ENCODE results near the gene HP1BP3.

The HP1BP3 gene

GRCh38 chr1:20710469-20711284 lies 76.4 kb downstream of the HP1BP3 start:
- no peak for DNase-seq

- no peak for DNase-seq
Observed at GRCh38 chr1:20709868-20710267, 77.2 kb downstream of the HP1BP3 start.

DNA sequence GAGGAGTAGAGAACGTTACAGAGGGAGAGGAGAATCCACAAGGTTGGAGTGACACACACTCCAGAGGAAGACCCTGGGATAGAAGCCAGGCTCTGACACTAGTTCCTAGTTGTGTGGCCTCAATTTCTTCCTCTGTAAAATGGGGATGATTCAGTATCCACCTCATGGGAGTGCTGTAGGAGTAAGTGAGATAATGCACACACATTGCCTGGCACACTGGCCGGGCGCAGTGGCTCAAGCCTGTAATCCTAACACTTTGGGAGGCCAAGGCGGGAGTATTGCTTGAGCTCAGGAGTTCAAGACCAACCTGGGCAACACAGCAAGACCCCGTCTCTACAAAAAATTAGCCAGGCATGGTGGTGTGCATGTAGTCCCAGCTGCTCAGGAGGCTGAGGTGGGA lies 78.2 kb downstream of the HP1BP3 start:
- no peak for DNase-seq

DNA sequence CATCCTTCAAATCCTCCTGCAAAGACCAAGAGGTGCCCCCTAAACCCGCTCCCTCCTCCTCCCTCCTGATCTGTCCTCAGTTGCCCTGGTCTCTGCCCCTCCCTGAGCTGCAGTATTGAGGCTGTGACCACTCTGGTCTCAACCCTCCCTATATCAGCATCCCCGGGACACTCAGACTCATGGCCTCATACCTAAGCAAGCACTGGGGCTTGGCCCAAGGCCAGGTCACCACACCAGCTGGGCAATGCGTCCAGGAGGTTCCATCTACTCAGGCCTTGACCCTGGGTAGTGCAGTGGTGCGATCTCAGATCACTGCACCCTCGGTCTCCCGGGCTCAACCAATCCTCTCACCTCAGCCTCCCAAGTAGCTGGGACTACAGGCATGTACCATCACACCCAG lies 79.0 kb downstream of the HP1BP3 start:
- DNase-seq, result no peak

- no peak for DNase-seq
Observed at GRCh38 chr1:20706841-20707240, 80.3 kb downstream of the HP1BP3 start.

DNA sequence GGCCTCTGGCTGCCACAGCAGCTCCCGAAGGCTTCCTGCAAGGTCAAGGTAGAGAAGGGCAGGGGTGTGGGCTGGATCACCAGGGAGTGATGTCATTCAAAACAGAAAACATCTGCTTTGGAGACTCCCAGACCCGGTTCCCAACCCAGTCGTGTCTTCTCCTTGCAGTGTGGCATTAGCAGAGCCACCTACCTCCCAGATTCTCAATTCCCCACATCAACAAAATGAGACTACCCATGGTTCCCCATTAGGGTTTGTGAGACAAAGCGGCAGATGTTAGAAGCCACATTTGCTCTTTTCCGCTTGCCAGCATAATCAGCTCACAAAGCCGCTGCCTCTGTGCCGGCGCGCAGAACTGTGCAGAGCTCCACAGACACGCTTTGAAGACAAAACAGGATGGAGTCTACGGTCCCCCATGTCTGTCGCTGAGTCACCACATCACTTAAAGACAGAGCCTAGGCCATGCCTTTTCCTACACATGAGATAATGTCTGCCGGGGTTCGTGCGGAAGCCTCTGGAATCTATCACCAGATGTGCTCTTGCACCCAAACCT lies 81.8 kb downstream of the HP1BP3 start:
- peak; percentile 49 for DNase-seq

- no peak for DNase-seq
Observed at GRCh38 chr1:20704390-20705202, 82.5 kb downstream of the HP1BP3 start.

DNA sequence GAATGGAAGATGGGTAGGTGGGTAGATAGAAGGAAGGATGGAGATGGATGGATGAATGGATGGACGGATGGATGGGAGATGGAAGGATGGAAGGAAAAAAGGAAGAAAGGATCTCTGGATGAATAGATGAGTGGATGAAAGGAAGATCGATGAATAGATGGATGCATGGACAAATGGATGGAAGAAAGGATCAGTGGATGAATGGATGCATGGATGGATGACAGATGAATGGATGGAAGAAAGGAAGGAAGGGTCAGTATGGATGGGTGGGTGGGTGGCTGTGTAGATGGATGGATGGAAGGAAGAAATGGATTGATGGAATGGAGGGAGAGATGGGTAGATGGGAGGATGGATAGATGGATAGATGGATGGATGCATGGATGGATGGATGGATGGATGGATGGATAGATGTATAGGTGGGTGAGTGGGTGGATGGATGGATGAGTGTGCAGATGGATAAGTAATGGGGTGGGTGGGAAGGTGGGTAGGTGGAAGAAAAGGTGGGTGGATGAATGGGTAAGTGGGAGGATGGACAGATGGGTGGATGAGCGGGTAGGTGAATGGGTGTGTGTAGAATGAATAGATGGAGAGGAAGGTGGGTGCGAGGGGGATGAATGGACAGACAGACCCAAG lies 83.9 kb downstream of the HP1BP3 start:
- no peak for DNase-seq

DNA sequence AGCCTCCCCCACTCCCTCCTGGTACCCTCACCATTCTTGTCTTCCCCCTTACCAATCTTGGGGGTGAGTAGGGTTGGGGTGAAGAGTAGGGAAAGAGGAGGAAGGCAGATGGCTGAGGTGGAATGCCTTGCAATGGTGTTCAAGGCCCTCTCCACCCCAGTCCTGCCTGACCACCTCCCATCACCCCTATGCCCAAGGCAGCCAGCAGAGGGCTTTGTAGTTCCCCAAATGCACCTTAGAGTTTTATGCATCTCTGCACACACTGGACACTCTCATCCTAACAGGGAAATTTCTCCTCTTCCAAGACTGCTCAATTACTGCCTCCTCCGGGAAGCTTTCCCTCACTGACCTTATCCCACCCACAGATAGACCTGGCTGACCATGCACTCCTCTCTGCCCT lies 84.7 kb downstream of the HP1BP3 start:
- no peak for DNase-seq

- DNase-seq, result no peak
Observed at GRCh38 chr1:20701847-20702246, 85.3 kb downstream of the HP1BP3 start.

DNA sequence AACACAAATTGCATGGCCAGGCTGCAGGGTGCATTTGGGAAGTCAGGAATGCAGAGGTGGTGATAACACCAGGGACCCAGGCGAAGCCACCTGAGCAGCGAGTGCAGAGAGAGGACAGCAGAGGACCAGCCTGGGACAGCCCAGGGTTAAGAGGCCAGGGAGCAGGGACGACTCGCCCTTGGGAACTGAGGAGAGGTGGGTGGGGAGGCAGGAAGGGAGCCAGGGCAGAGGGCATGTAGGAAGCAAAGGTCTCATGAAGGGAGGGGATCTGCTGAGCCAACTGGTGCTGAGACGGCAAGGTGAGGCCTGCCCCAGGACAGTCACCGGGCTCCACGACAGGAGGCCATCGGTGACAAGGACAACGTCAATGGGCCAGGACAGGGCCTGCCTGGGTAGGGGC lies 85.7 kb downstream of the HP1BP3 start:
- DNase-seq, result no peak

DNA sequence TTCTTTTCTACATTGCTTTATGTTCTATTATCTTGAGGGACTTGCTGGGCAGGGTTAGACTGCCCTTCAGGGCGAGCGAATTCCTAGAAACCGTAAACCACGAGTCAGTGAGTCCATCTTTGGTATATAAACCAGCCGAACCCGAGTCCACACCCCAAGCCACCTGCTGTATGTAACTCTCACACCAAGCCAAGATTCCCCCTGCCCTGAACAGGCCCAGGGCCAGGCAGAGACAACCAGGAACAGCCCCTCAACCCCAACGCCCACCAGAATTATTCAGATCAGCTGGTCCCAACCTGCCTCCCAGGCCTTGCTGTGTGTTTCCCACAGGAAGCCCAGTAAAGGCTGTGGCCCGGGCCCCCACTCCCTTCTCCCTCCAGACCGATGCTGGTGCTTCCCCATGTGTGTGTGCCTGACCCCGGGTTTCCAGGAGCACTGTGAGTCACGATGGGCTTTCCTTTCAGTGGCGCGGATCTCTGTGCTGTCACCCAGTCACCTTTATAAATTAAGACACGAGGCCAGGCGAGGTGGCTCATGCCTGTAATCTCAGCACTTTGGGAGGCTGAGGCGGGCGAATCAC lies 86.4 kb downstream of the HP1BP3 start:
- DNase-seq, result no peak

- DNase-seq, result no peak
Observed at GRCh38 chr1:20699558-20699957, 87.5 kb downstream of the HP1BP3 start.

- DNase-seq, result peak; percentile 85
Observed at GRCh38 chr1:20698195-20698910, 88.8 kb downstream of the HP1BP3 start.

DNA sequence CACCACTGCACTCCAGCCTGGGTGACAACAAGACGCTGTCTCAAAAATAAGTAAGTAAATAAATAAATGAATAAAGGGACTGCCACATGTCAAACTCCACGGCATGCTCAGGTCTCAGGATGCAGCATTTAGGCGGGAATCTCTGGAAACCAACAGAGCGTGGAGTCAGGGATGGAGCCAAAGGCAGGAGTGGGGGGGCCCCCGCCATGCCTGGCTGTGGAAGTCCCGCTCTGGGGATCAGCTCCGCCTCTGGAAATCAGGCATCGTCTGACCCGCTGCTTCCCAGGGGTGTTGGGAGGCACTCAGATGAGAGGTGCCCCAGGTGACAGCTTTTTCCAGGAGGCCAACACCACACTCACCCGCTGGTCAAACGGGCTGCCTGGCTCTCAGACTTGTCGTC lies 89.5 kb downstream of the HP1BP3 start:
- no peak for DNase-seq

- peak; percentile 95 for DNase-seq
Observed at GRCh38 chr1:20696397-20697333, 90.4 kb downstream of the HP1BP3 start.

- DNase-seq, result no peak
Observed at GRCh38 chr1:20695515-20695914, 91.6 kb downstream of the HP1BP3 start.

- DNase-seq, result no peak
Observed at GRCh38 chr1:20693623-20694022, 93.5 kb downstream of the HP1BP3 start.
